Fibroblast of lung (primary cell): ENCODE data around the gene TM4SF5. TPM values are rescaled to one million over a fixed set of nuclear protein-coding genes. Genes with fewer than 3 reads are reported as not detected.

Experiments
- DNase-seq, 2 donors: peaks; one replicate each; pipeline versions ENCODE4 v3.0.0 to v3.0.0-alpha.2; 2010; ENCODE audit warnings: low read depth in 2 of 2
- H2AFZ ChIP-seq: 2 replicates; pipeline ENCODE4 v1.5.1; 2012; ENCODE audit warnings: low read length, control low read depth, inconsistent platforms
- H3K27ac ChIP-seq: 2 replicates; pipeline ENCODE4 v1.5.1; 2011; ENCODE audit warnings: low read length, control low read depth; ENCODE audit not compliant: insufficient read depth
- H3K27me3 ChIP-seq: 2 replicates; pipeline ENCODE4 v1.5.1; 2011; ENCODE audit warnings: mild to moderate bottlenecking, low read length; ENCODE audit not compliant: control insufficient read depth, insufficient read depth
- H3K36me3 ChIP-seq: 2 replicates; pipeline ENCODE4 v1.5.1; 2011; ENCODE audit warnings: low read length; ENCODE audit not compliant: control insufficient read depth, insufficient read depth
- H3K4me1 ChIP-seq: 2 replicates; pipeline ENCODE4 v1.5.1; 2011; ENCODE audit warnings: low read length; ENCODE audit not compliant: control insufficient read depth, insufficient read depth; ENCODE audit errors: extremely low read depth
- H3K4me2 ChIP-seq: 2 replicates; pipeline ENCODE4 v1.5.1; 2011; ENCODE audit warnings: low read length, control low read depth; ENCODE audit not compliant: insufficient read depth; ENCODE audit errors: extremely low read depth
- H3K4me3 ChIP-seq, 4 experiments: fragments of 200-600 bp in 1 of 4; sonication (generic) in 1 of 4; replicated peaks in 1 of 4; 2 replicates each; pipeline ENCODE4 v1.5.1; 2011 to 2016; ENCODE audit warnings: low read length in 4 of 4, low read depth in 3 of 4, mild to moderate bottlenecking in 3 of 4, control low read depth in 2 of 4, inconsistent platforms in 1 of 4, mixed read lengths in 1 of 4; ENCODE audit not compliant: insufficient read depth in 1 of 4; ENCODE audit errors: control extremely low read depth in 1 of 4
- H3K79me2 ChIP-seq: 2 replicates; pipeline ENCODE4 v1.5.1; 2012; ENCODE audit warnings: mild to moderate bottlenecking, low read length, inconsistent platforms; ENCODE audit not compliant: control insufficient read depth, insufficient read depth
- H3K9ac ChIP-seq: 2 replicates; pipeline ENCODE4 v1.5.1; 2011; ENCODE audit warnings: mild to moderate bottlenecking, low read length, control low read depth; ENCODE audit not compliant: insufficient read depth
- H3K9me3 ChIP-seq: 2 replicates; pipeline ENCODE4 v1.5.1; 2012; ENCODE audit warnings: low read depth, low read length; ENCODE audit not compliant: control insufficient read depth, insufficient read depth
- H4K20me1 ChIP-seq: 2 replicates; pipeline ENCODE4 v1.5.1; 2011; ENCODE audit warnings: low read length; ENCODE audit not compliant: control insufficient read depth, insufficient read depth; ENCODE audit errors: extremely low read depth
- CTCF ChIP-seq, 2 donors: IDR thresholded peaks in 1 of 2; conservative IDR thresholded peaks in 1 of 2; 1 replicate in 1 of 2; 2 replicates in 1 of 2; pipeline ENCODE4 v1.5.1; 2011 to 2012; ENCODE audit warnings: low read length in 2 of 2, control low read depth in 1 of 2, inconsistent platforms in 1 of 2, low read depth in 1 of 2, mild to moderate bottlenecking in 1 of 2
- EZH2 ChIP-seq: IDR thresholded peaks from 2 replicates; pipeline ENCODE4 v1.5.1; 2012; ENCODE audit warnings: low read length, control low read depth, mild to moderate bottlenecking; ENCODE audit errors: missing control alignments
- polyA plus RNA-seq, 2 donors: library from polyadenylated mRNA; depleted of rRNA in 1 of 2; stranded (reverse) in 1 of 2; unstranded in 1 of 2; fragments of >200 nt; gene quantifications; 2 replicates each; pipeline ENCODE4 v1.2.1, GENCODE V29; 2011 to 2012; ENCODE audit warnings: missing spikeins in 1 of 2
- total RNA-seq: library from RNA; depleted of rRNA; stranded (reverse); fragments of >200 nt; gene quantifications from 2 replicates; pipeline ENCODE4 v1.2.1, GENCODE V29; 2014

TM4SF5 gene
- total and polyA plus RNA-seq, 2 donors (not counting 1 experiment from before 2014, with no cell fraction given): not detected

GRCh38 chr17:4743898-4744297 lies 27.8 kb upstream of the TM4SF5 start:
- Histone ChIP-seq H3K36me3 (no peaks in the 10 kb centered on the region), H3K4me3 (no peak overlapping the region), H3K9me3 (no peaks in the 10 kb centered on the region), H3K27me3 (peaks cover 29% of the 10 kb centered on the region), H3K9ac (no peak overlapping the region), H3K79me2 (no peaks in the 10 kb centered on the region), H3K27ac (no peak overlapping the region), H4K20me1 (no peaks in the 10 kb centered on the region), H3K4me1 (no peaks in the 10 kb centered on the region), H2AFZ (no peak overlapping the region), H3K4me2 (no peak overlapping the region)
- no peak for DNase-seq
- TF ChIP-seq EZH2 (no peak), CTCF (conservative IDR thresholded peaks at IDR 0.05 in 1 of 2, IDR thresholded peaks at IDR 0.05 in 1 of 2; ENCODE audit: low read depth in 1 of 2, low read length in 2 of 2) (no peak)

GRCh38 chr17:4744999-4745969 lies 26.4 kb upstream of the TM4SF5 start:
- Histone ChIP-seq H3K36me3 (no peaks in the 10 kb centered on the region), H3K4me1 (no peaks in the 10 kb centered on the region), H2AFZ (no peak overlapping the region), H3K9me3 (no peaks in the 10 kb centered on the region), H3K9ac (no peak overlapping the region), H3K27ac (no peak overlapping the region), H3K4me2 (no peak overlapping the region), H3K27me3 (peaks cover 23% of the 10 kb centered on the region), H3K4me3 (no peak overlapping the region), H3K79me2 (no peaks in the 10 kb centered on the region), H4K20me1 (no peaks in the 10 kb centered on the region)
- no peak for DNase-seq
- no peak for TF ChIP-seq CTCF (conservative IDR thresholded peaks at IDR 0.05 in 1 of 2, IDR thresholded peaks at IDR 0.05 in 1 of 2; ENCODE audit: low read depth in 1 of 2, low read length in 2 of 2)
- TF ChIP-seq EZH2: no peak

GRCh38 chr17:4747847-4748246 lies 23.8 kb upstream of the TM4SF5 start:
- TF ChIP-seq CTCF (conservative IDR thresholded peaks at IDR 0.05 in 1 of 2, IDR thresholded peaks at IDR 0.05 in 1 of 2; ENCODE audit: low read depth in 1 of 2, low read length in 2 of 2) (no peak), EZH2 (no peak)
- Histone ChIP-seq H3K4me3 (no peak overlapping the region), H3K9ac (no peak overlapping the region), H3K9me3 (no peaks in the 10 kb centered on the region), H3K27me3 (peaks cover 16% of the 10 kb centered on the region), H3K27ac (no peak overlapping the region), H3K4me1 (no peaks in the 10 kb centered on the region), H4K20me1 (no peaks in the 10 kb centered on the region), H2AFZ (no peak overlapping the region), H3K36me3 (no peaks in the 10 kb centered on the region), H3K4me2 (no peak overlapping the region), H3K79me2 (no peaks in the 10 kb centered on the region)
- no peak for DNase-seq
